Neural progenitor cell (in vitro differentiated cells): ENCODE data around the gene IPO9.

Experiments
- EZH2 ChIP-seq: fragments of 200-600 bp; sonication (generic); IDR thresholded peaks from 2 replicates; pipeline ENCODE4 v1.6.1; 2017; ENCODE audit warnings: antibody characterized with exemption, mild to moderate bottlenecking, moderate library complexity
- TF ChIP-seq, protein P1 (sequence below): fragments of 200-600 bp; sonication (generic); IDR thresholded peaks from 2 replicates; pipeline ENCODE4 v1.5.1; 2017; ENCODE audit warnings: antibody characterized with exemption, mild to moderate bottlenecking

DNA sequence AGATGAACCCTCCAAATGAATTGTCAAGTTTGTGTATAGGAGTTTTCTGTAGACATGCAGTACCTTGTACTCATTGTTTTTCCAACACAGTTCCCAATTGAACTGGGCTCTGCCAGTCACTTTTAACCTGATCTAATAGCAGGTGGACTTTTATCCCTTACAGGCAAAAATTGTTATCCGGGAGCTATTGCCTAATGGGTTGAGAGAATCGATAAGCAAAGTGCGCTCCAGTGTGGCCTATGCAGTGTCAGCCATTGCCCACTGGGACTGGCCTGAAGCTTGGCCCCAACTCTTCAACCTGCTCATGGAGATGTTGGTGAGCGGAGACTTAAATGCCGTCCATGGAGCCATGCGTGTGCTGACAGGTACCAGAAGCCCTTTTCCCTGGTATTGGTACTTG lies 19.3 kb downstream of the IPO9 start:
- TF ChIP-seq, protein P1, sequence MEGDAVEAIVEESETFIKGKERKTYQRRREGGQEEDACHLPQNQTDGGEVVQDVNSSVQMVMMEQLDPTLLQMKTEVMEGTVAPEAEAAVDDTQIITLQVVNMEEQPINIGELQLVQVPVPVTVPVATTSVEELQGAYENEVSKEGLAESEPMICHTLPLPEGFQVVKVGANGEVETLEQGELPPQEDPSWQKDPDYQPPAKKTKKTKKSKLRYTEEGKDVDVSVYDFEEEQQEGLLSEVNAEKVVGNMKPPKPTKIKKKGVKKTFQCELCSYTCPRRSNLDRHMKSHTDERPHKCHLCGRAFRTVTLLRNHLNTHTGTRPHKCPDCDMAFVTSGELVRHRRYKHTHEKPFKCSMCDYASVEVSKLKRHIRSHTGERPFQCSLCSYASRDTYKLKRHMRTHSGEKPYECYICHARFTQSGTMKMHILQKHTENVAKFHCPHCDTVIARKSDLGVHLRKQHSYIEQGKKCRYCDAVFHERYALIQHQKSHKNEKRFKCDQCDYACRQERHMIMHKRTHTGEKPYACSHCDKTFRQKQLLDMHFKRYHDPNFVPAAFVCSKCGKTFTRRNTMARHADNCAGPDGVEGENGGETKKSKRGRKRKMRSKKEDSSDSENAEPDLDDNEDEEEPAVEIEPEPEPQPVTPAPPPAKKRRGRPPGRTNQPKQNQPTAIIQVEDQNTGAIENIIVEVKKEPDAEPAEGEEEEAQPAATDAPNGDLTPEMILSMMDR: no peak
- TF ChIP-seq EZH2: no peak
